Mucosa of descending colon (tissue), 3 donors: ENCODE data around the gene AGBL3. TPM values are rescaled to one million over a fixed set of nuclear protein-coding genes. Genes with fewer than 3 reads are reported as not detected.

Experiments used
- ATAC-seq: fragments of 200-7000 bp; cut with Tn5 transposase; one replicate; pipeline ENCODE4 v1.9.1; 2020; ENCODE audit warnings: mild to moderate bottlenecking, moderate library complexity
- DNase-seq, 3 donors: peaks; one replicate each; pipeline ENCODE4 v3.0.0-alpha.2; 2020
- H3K36me3 ChIP-seq: fragments of 200-600 bp; one replicate; pipeline ENCODE4 v1.8.0; 2021; ENCODE audit warnings: low read depth, mild to moderate bottlenecking
- H3K4me1 ChIP-seq: fragments of 200-600 bp; one replicate; pipeline ENCODE4 v1.8.0; 2021; ENCODE audit warnings: low read depth, mild to moderate bottlenecking
- H3K4me3 ChIP-seq: fragments of 200-600 bp; one replicate; pipeline ENCODE4 v1.8.0; 2021; ENCODE audit warnings: mild to moderate bottlenecking
- H3K9me3 ChIP-seq: fragments of 200-600 bp; one replicate; pipeline ENCODE4 v1.8.0; 2021; ENCODE audit warnings: mild to moderate bottlenecking
- intact Hi-C, 2 donors: fragments of 100-400 bp; cut with DNase I in 1 of 2; cut with micrococcal nuclease in 1 of 2; formaldehyde crosslinking; loops; one replicate each; pipeline versions ENCODE4 v1.11.0 to v1.11.1; 2022; cut with DNase I, micrococcal nuclease
- total RNA-seq, 3 donors: library from RNA; stranded (reverse); fragmentation: NEBNext Ultra II Directional in 2 of 3; extraction: Animal tissue kit (Norgen Biotek cat#: 25700) in 2 of 3; gene quantifications; one replicate each; pipeline versions ENCODE4 v1.2.1 to v1.2.4, GENCODE V29; 2021 to 2023
- TF ChIP-seq, protein P1 (sequence below): fragments of 200-600 bp; IDR thresholded peaks from one replicate; pipeline ENCODE4 v1.8.0; 2022; ENCODE audit warnings: antibody characterized with exemption, mild to moderate bottlenecking
- donor health status: DM: no; HTN: no; CAD: no; lungs with moderate emphysema.
- donor health status: DM: no; HTN: no; CAD: no.
- donor health status: DM: no; HTN: yes; CAD: no.

The AGBL3 gene
- total RNA-seq, 3 donors from 2014 or later = 1.6 to 2.5 (median 1.9) TPM

DNA sequence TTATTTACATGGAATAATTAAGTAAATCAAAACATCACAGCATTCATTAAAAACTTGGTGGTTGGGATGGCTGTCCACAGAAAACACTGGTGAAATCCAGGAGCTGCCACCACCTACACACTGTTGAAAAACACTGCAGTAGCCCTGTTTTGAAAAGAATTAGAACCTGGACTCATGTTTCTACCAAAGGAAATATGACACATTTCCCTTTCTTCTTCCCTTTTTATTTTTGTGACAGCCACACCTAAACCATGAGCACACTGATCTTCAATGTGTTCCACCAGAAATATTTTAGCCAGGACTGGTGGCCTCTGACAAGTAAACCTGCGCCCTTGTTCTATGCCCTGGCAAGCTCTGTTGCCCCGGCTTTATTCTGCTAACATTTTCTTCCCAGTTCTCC lies 164.8 kb downstream of the AGBL3 start:
- intact Hi-C loops = no loop called here

DNA sequence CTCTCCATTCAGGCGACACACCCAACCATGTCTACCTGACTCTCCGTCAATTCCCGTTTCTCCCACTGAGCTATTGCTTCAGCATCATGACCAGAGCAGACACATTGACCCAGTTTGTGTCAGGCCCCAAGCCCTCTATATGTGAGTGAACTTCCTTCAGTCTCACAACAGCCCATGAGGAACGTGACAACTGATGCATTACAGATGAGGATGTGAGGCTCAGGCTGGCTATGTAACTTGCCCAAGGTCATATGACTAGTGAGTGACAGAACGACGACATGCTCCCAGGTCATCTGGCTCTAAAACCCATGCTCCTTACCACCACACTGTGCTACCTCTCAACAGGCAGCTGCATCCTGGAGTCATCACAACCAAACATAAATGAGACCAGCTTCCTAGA lies 165.2 kb downstream of the AGBL3 start:
- intact Hi-C loops = no loop called here
- Histone ChIP-seq H3K9me3 (peaks cover 12% of the 10 kb centered on the region), H3K4me1 (no peaks in the 10 kb centered on the region), H3K36me3 (no peaks in the 10 kb centered on the region), H3K4me3 (no peak overlapping the region)
- TF ChIP-seq, protein P1, sequence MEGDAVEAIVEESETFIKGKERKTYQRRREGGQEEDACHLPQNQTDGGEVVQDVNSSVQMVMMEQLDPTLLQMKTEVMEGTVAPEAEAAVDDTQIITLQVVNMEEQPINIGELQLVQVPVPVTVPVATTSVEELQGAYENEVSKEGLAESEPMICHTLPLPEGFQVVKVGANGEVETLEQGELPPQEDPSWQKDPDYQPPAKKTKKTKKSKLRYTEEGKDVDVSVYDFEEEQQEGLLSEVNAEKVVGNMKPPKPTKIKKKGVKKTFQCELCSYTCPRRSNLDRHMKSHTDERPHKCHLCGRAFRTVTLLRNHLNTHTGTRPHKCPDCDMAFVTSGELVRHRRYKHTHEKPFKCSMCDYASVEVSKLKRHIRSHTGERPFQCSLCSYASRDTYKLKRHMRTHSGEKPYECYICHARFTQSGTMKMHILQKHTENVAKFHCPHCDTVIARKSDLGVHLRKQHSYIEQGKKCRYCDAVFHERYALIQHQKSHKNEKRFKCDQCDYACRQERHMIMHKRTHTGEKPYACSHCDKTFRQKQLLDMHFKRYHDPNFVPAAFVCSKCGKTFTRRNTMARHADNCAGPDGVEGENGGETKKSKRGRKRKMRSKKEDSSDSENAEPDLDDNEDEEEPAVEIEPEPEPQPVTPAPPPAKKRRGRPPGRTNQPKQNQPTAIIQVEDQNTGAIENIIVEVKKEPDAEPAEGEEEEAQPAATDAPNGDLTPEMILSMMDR = no peak
- ATAC-seq = peak; percentile 5
- DNase-seq = no peak

More for the DNA sequence above, 164.8 kb downstream of the AGBL3 start:
- no peak for DNase-seq
- peaks cover 9% of the 10 kb centered on the region for H3K9me3 ChIP-seq
- H3K36me3 ChIP-seq = no peaks in the 10 kb centered on the region
- H3K4me1 ChIP-seq = no peaks in the 10 kb centered on the region
- ATAC-seq = no peak
- TF ChIP-seq, protein P1 = no peak
- no peak overlapping the region for H3K4me3 ChIP-seq

DNA sequence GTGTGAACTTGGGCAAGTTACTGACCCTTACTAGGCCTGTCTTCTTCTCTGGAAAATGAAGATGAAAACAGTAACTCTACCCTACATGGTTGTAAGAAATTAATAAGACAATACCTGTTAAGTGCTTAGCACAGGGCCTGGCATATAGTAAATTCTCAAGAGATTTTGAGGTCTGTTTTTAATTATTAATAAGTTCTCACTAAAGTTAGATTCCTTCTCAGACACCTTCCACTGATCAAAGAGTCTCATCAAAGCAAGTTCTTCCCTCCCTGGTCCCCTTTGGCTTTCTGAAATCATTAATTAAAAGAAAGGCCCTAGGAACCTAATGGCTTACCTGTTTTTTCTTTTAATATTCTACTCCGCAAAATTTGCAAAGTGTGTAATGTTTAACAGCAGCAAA lies 166.1 kb downstream of the AGBL3 start:
- ATAC-seq (no peak), DNase-seq (no peak)
- Histone ChIP-seq H3K36me3 (no peaks in the 10 kb centered on the region), H3K9me3 (peaks cover 15% of the 10 kb centered on the region), H3K4me1 (no peaks in the 10 kb centered on the region), H3K4me3 (no peak overlapping the region)
- intact Hi-C loops = no loop called here
- TF ChIP-seq, protein P1 = no peak

DNA sequence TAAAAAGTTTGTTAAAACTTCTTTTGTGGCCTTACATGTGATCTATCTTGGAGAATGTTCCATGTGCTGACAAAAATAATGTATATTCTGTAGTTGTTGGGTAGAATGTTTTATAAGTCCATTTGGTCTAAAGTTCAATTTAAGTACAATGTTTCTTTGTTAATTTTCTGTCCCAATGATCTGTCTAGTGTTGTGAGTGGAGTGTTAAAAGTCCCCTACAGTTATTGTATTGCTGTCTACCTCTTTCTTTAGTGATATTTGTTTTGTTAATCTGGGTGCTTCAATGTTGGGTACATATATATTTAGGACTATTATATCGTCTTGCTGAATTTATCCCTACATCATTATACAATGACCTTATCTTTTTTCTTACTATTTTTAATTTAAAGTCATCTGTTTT lies 168.4 kb downstream of the AGBL3 start:
- ATAC-seq (no peak), DNase-seq (no peak)
- intact Hi-C loops = no loop called here
- Histone ChIP-seq H3K9me3 (peaks cover 15% of the 10 kb centered on the region), H3K36me3 (no peaks in the 10 kb centered on the region), H3K4me3 (no peak overlapping the region), H3K4me1 (no peaks in the 10 kb centered on the region)
- TF ChIP-seq, protein P1 = no peak

DNA sequence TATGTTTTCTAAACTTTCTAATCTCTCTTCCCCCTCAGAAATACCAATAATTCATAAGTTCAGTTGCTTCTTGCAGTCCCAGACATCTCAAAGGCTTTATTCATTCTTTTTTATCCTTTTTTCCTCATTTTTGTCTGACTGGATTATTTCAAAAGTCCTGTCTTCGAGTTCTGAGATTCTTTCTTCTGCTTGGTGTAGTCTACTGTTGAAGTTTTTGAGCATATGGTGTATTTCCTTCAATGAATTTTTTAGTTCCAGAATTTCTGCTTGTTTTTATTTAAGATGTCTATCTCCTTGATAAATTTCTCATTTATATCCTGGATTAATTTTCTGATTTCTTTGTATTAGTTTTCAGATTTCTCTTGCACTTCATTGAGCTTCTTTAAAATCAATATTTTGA lies 170.0 kb downstream of the AGBL3 start:
- Histone ChIP-seq H3K36me3 (no peaks in the 10 kb centered on the region), H3K4me3 (no peak overlapping the region), H3K4me1 (no peaks in the 10 kb centered on the region), H3K9me3 (peaks cover 15% of the 10 kb centered on the region)
- ATAC-seq = no peak
- TF ChIP-seq, protein P1 = no peak
- no peak for DNase-seq
- intact Hi-C loops = no loop called here

DNA sequence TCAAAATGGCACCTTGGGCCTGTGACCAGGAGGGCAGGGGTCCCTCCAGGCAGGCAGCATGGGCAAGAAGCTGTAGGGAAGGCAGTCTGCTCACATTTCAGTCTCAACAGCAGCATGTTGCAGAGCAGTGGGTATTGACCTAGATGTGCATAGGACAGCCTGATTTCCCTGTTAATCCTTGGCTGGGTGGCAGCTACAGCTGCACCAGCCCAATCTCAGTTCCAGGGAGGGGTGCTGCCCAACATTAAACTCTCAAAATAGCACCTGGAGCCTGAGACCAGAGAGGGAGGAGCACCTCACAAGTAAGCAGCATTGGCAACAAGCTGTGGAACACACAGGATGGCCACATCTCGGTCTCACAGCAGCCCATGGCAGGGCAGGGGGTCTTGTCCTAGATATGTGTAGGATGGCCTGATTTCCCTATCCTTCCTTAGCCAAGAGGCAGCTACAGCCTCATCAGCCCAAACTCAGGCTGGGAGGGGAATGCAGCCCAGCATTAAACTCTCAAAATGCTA lies 171.9 kb downstream of the AGBL3 start:
- Histone ChIP-seq H3K36me3 (no peaks in the 10 kb centered on the region), H3K9me3 (peaks cover 15% of the 10 kb centered on the region), H3K4me1 (no peaks in the 10 kb centered on the region), H3K4me3 (no peak overlapping the region)
- intact Hi-C loops = no loop called here
- no peak for ATAC-seq
- TF ChIP-seq, protein P1 = no peak
- DNase-seq = no peak
